ENCODE results near the gene GALNT2.

Gene GALNT2

DNA sequence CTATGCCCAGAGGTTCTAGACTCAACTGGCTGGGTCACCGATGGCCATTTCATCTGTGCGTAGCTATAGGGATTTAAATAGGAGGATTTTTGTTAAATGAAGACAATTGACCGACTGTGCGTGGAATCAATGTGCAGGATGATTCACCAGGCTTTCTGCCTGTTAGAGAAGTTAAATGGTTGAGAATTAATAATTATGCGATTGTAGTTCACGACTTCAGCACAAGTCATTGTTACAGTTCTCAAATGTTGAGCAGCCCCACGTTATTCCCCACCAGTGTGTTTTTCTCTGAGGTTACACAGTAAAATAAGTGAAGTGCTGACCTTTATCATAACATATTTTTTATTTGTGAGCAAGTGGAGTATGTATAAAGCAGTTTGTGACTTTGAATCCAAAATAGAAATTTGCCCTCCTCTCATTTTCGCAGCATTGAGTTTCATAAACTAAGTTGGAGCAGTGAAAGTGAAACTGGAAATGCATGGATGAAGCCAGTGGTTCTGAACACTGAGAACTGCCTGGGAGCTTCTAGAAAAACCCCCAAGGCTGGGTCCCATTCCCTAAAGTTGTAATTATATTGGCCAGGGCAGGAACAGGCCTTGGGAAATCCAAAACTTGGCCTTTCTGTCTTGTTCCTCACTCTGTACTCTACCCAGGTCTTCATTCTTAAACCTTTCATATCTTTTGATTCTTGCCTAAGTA lies 102.6 kb downstream of the GALNT2 start:
- TF ChIP-seq, protein P1, sequence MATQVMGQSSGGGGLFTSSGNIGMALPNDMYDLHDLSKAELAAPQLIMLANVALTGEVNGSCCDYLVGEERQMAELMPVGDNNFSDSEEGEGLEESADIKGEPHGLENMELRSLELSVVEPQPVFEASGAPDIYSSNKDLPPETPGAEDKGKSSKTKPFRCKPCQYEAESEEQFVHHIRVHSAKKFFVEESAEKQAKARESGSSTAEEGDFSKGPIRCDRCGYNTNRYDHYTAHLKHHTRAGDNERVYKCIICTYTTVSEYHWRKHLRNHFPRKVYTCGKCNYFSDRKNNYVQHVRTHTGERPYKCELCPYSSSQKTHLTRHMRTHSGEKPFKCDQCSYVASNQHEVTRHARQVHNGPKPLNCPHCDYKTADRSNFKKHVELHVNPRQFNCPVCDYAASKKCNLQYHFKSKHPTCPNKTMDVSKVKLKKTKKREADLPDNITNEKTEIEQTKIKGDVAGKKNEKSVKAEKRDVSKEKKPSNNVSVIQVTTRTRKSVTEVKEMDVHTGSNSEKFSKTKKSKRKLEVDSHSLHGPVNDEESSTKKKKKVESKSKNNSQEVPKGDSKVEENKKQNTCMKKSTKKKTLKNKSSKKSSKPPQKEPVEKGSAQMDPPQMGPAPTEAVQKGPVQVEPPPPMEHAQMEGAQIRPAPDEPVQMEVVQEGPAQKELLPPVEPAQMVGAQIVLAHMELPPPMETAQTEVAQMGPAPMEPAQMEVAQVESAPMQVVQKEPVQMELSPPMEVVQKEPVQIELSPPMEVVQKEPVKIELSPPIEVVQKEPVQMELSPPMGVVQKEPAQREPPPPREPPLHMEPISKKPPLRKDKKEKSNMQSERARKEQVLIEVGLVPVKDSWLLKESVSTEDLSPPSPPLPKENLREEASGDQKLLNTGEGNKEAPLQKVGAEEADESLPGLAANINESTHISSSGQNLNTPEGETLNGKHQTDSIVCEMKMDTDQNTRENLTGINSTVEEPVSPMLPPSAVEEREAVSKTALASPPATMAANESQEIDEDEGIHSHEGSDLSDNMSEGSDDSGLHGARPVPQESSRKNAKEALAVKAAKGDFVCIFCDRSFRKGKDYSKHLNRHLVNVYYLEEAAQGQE (IDR thresholded peaks at IDR 0.05; ENCODE audit: insufficient read depth in 1 of 2, low read depth in 2 of 2, low read length in 2 of 2) = no peak
- TF ChIP-seq TAF1 (IDR thresholded peaks at IDR 0.05; ENCODE audit: borderline replicate concordance, insufficient read depth, low read length) = no peak

GRCh38 chr1:230170153-230170547 lies 103.1 kb downstream of the GALNT2 start:
- TF ChIP-seq, protein P1 (IDR thresholded peaks at IDR 0.05; ENCODE audit: insufficient read depth in 1 of 2, low read depth in 2 of 2, low read length in 2 of 2) = no peak
- TF ChIP-seq FOXP2 (optimal IDR thresholded peaks at IDR 0.05; ENCODE audit: borderline replicate concordance, extremely low read depth, extremely low read length, insufficient read depth) = no peak
- no peak for TF ChIP-seq SIN3A (IDR thresholded peaks at IDR 0.05; ENCODE audit: borderline replicate concordance, insufficient read depth, low read length)
- TF ChIP-seq POLR2AphosphoS5 (IDR thresholded peaks at IDR 0.05; ENCODE audit: low read depth, low read length) = no peak
- TF ChIP-seq TAF1 (IDR thresholded peaks at IDR 0.05; ENCODE audit: borderline replicate concordance, insufficient read depth, low read length) = no peak

- no peak for TF ChIP-seq FOXP2 (optimal IDR thresholded peaks at IDR 0.05; ENCODE audit: borderline replicate concordance, extremely low read depth, extremely low read length, insufficient read depth)
- TF ChIP-seq, protein P1 (IDR thresholded peaks at IDR 0.05; ENCODE audit: insufficient read depth in 1 of 2, low read depth in 2 of 2, low read length in 2 of 2) = no peak
Measured at GRCh38 chr1:230170622-230171021, 103.6 kb downstream of the GALNT2 start.

DNA sequence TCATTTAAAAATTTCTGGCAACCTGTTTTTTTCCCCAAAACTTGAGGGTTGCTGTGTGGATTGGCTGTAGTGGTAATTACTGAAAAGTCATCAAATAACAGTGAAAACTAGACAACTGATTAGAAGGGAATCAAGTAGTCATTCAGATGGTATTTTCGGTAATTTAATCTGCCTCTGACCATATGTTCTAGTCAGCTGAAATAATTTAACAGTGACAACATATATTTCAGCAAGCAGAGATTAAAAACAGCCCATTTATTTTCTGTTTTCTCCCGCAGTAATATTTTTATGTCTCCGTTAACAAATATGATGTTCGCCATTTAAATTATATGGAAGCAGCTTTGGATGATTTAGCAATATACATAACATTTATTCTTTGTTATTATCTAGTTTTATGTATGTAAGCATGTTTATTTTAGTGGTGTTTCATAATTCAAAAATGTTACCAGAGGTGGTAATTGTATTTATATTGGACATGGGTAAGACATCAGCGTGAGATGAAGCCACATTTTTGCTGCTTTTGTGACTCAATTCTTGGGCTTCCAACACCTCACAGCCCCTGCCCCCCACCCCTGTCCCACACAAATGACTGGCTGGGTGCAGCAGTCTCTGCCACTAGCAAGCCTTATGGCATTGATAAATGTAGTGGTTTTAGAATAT lies 104.4 kb downstream of the GALNT2 start:
- TF ChIP-seq POLR2AphosphoS5 (IDR thresholded peaks at IDR 0.05; ENCODE audit: low read depth, low read length) = no peak
- TF ChIP-seq, protein P1 (IDR thresholded peaks at IDR 0.05; ENCODE audit: insufficient read depth in 1 of 2, low read depth in 2 of 2, low read length in 2 of 2) = no peak
- no peak for TF ChIP-seq TAF1 (IDR thresholded peaks at IDR 0.05; ENCODE audit: borderline replicate concordance, insufficient read depth, low read length)
- no peak for TF ChIP-seq SIN3A (IDR thresholded peaks at IDR 0.05; ENCODE audit: borderline replicate concordance, insufficient read depth, low read length)
- TF ChIP-seq FOXP2 (optimal IDR thresholded peaks at IDR 0.05; ENCODE audit: borderline replicate concordance, extremely low read depth, extremely low read length, insufficient read depth) = no peak
